ENCODE results near the gene C2CD2.
A peak's percentile ranks its signal among the peaks of the same experiment; 100 is the strongest.
"Not testable (repeated sequence)": the region's sequence is repeated elsewhere in the genome, so short reads cannot be mapped to it uniquely, and the experiment has no call there.

The C2CD2 gene

DNA sequence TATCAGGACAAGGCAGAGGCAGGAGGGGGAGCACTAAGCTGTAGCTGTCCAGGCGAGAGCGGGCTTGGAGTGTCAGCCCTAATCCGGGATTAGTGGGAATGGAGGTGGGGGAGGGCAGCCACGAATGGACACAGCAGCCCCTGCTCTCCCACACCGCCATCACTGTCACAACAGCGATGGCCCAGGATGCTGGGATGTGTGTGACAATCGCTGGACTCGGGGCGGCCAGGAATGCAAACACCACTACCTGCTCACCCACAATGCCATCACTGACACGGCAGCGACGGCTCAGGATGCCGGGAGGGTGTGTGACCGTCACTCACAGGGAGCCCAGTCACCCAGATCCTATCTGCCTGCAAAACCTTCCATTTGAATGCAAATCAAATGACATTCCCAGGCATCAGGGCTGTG lies 2.9 kb downstream of the C2CD2 start:
- no peak overlapping the region for H3K4me3 ChIP-seq (ENCODE audit: low read length)
- no peak for DNase-seq (ENCODE audit: low read depth)
- TF ChIP-seq CTCF (conservative IDR thresholded peaks at IDR 0.05; ENCODE audit: low read length) = no peak

- not testable (repeated sequence) for H3K4me3 ChIP-seq (ENCODE audit: low read length)
These were observed 4.2 kb downstream of the C2CD2 start for GRCh38 chr21:41949631-41950030.

GRCh38 chr21:41948901-41949300 lies 4.9 kb downstream of the C2CD2 start:
- DNase-seq (ENCODE audit: low read depth) = no peak
- no peak for TF ChIP-seq CTCF (conservative IDR thresholded peaks at IDR 0.05; ENCODE audit: low read length)
- no peak overlapping the region for H3K4me3 ChIP-seq (ENCODE audit: low read length)

More at GRCh38 chr21:41949631-41950030, 4.2 kb downstream of the C2CD2 start:
- not testable (repeated sequence) for DNase-seq (ENCODE audit: low read depth)

DNA sequence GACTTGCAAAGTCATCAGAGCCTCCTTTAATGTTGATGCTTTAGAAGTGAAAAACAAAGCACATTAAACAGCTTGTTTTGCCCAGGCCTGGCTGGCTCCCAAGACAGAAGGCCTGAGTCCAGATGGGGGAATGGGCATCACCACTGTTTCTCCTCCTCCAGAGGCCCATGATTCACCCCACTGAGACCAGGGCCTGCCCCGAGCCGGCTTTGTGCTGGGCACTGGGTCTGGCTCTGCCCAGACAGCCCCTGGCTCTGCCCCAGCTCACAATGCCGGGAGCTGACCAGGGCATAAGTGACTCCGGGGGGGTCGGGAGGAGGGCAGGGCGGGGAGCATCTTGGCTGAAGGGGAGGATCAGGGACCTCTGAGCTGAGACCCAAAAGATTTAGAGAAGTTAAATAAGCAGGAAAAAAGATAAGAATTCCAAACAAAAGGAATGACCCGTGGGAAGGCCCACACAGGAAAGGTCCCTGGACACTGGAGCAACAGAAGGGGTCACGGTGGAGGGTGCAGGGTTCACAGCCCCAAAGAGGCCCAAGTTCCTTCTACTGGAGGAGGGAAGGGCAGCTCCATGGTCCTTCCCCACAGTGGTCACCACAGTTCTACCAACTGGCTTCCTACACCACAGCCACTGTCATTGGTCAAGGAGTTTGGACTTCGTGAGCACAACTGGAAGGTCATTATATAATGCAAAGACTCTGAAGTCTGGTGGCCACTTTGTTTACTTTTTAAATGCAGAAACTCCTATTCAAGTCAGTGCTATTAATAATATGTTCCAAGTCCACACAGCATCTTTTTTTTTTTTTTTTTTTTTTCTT lies 5.5 kb downstream of the C2CD2 start:
- H3K4me3 ChIP-seq (ENCODE audit: low read length) = no peak overlapping the region
- no peak for TF ChIP-seq CTCF (conservative IDR thresholded peaks at IDR 0.05; ENCODE audit: low read length)
- DNase-seq (ENCODE audit: low read depth) = peak; percentile 64

DNA sequence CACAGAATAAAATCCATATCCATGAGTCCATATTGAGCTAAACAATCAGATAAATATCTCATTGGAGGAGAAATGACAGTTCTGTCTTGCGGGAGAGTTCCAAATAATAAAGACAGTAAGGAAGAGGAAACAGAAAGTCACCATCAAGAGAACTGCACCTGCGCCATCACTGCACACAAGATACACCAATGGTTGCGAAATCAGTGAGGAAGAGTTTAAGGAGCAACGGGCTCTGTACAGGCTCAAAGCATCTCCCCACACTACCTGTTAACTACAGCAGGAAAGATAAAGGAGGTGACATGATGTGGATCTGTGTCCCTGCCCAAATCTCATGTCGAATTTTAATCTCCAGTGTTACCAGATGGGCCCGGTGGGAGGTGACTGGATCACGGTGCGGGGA lies 7.8 kb downstream of the C2CD2 start:
- no peak overlapping the region for H3K4me3 ChIP-seq (ENCODE audit: low read length)
- no peak for TF ChIP-seq CTCF (conservative IDR thresholded peaks at IDR 0.05; ENCODE audit: low read length)
- no peak for DNase-seq (ENCODE audit: low read depth)

- DNase-seq (ENCODE audit: low read depth) = no peak
- no peak for TF ChIP-seq CTCF (conservative IDR thresholded peaks at IDR 0.05; ENCODE audit: low read length)
- no peak overlapping the region for H3K4me3 ChIP-seq (ENCODE audit: low read length)
These were observed 10.0 kb downstream of the C2CD2 start for GRCh38 chr21:41943851-41944250.

DNA sequence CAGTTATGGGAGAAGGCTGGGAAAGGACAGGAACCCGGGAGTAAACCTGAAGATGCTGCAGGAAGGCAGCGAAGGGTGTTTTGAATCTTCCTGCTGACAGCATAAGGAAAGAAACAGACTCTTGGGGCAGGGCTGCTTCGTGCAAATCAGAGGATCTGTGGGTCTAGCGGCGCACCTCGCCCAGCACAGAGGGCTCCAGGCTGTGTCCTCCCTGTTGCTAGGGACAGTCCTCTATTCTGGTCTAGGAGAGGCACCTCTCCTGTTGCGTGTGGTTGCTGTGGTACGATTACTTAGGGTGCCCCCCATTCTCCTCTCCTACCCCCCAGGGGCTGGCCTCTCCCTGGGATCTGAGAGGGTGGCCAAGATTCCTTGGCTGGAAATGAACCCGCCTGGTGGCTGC lies 11.4 kb downstream of the C2CD2 start:
- H3K4me3 ChIP-seq (ENCODE audit: low read length) = no peak overlapping the region
- no peak for DNase-seq (ENCODE audit: low read depth)
- no peak for TF ChIP-seq CTCF (conservative IDR thresholded peaks at IDR 0.05; ENCODE audit: low read length)

Measured in AG10803 (cell line).